MV-4-11 (cell line): ENCODE results near the gene HOXB4.

Experiments used
- DNase-seq: peaks from one replicate; lab custom pipeline; 2025; lab: John Stamatoyannopoulos, UW

The HOXB4 gene

GRCh38 chr17:48571826-48572417 lies 6.2 kb downstream of the HOXB4 start:
- no peak for DNase-seq

GRCh38 chr17:48571024-48571818 lies 6.9 kb downstream of the HOXB4 start:
- no peak for DNase-seq

- no peak for DNase-seq
These were observed 7.7 kb downstream of the HOXB4 start for GRCh38 chr17:48570325-48571023.

GRCh38 chr17:48569674-48570324 lies 8.4 kb downstream of the HOXB4 start:
- no peak for DNase-seq

GRCh38 chr17:48569240-48569582 lies 8.9 kb downstream of the HOXB4 start:
- no peak for DNase-seq

GRCh38 chr17:48568499-48569239 lies 9.5 kb downstream of the HOXB4 start:
- DNase-seq: no peak

GRCh38 chr17:48567646-48568354 lies 10.3 kb downstream of the HOXB4 start:
- no peak for DNase-seq

GRCh38 chr17:48567209-48567608 lies 10.9 kb downstream of the HOXB4 start:
- no peak for DNase-seq

- no peak for DNase-seq
These were observed 11.4 kb downstream of the HOXB4 start for GRCh38 chr17:48566717-48567116.

GRCh38 chr17:48565925-48566710 lies 12.0 kb downstream of the HOXB4 start:
- DNase-seq: no peak

GRCh38 chr17:48565022-48565554 lies 13.1 kb downstream of the HOXB4 start:
- DNase-seq: no peak

- no peak for DNase-seq
These were observed 13.7 kb downstream of the HOXB4 start for GRCh38 chr17:48564188-48565021.

GRCh38 chr17:48563867-48564187 lies 14.3 kb downstream of the HOXB4 start:
- no peak for DNase-seq

- DNase-seq: no peak
These were observed 14.7 kb downstream of the HOXB4 start for GRCh38 chr17:48563385-48563838.

- no peak for DNase-seq
These were observed 15.2 kb downstream of the HOXB4 start for GRCh38 chr17:48562934-48563333.

GRCh38 chr17:48561884-48562810 lies 16.0 kb downstream of the HOXB4 start:
- no peak for DNase-seq

- DNase-seq: no peak
These were observed 18.0 kb downstream of the HOXB4 start for GRCh38 chr17:48559840-48560817.
